GM12873 (cell line): ENCODE results near the gene ZCWPW1.

Experiments used
- TF ChIP-seq, protein P1 (sequence below): IDR thresholded peaks from 2 replicates; pipeline ENCODE4 v1.5.1; 2012; ENCODE audit warnings: low read depth, mild to moderate bottlenecking, moderate library complexity, low read length, control low read depth; ENCODE audit not compliant: insufficient read depth; ENCODE audit errors: missing control alignments

The ZCWPW1 gene

DNA sequence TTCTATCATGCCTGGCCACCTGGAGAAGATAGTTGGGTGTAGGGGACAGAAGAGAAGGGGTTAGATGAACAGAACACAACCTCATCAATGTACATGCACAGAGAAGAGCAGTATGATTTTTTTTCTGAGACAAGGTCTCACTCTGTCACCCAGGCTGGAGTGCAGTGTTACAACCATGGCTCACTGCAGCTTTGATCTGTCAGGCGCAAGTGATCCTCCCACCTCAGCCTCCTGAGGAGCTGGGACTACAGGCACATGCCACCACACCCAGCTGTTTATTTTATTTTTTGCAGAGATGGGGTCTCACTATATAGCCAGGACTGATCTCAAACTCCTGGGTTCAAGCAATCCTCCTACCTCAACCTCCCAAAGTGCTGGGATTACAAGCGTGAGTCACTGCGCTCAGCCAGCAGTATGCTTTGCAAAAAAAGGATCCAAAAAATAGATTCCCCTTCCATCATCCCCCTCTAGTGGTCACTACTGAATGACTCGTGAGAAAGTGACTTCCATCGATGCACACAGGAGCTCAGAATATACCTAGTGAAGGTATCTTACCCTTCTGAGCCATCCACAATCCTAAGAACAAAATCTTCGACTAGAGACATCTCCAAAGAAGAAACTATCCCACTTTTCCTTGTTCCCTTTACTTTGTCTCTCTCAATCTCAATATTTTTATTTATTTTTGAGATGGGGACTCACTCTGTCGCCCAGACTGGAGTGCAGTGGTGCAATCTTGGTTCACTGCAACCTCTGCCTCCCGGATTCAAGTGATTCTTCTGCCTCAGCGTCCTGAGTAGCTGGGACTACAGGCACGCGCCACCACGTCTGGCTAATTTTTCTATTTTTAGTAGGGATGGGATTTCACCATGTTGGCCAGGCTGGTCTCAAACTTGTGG lies 21.0 kb downstream of the ZCWPW1 start:
- TF ChIP-seq, protein P1, sequence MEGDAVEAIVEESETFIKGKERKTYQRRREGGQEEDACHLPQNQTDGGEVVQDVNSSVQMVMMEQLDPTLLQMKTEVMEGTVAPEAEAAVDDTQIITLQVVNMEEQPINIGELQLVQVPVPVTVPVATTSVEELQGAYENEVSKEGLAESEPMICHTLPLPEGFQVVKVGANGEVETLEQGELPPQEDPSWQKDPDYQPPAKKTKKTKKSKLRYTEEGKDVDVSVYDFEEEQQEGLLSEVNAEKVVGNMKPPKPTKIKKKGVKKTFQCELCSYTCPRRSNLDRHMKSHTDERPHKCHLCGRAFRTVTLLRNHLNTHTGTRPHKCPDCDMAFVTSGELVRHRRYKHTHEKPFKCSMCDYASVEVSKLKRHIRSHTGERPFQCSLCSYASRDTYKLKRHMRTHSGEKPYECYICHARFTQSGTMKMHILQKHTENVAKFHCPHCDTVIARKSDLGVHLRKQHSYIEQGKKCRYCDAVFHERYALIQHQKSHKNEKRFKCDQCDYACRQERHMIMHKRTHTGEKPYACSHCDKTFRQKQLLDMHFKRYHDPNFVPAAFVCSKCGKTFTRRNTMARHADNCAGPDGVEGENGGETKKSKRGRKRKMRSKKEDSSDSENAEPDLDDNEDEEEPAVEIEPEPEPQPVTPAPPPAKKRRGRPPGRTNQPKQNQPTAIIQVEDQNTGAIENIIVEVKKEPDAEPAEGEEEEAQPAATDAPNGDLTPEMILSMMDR: peak; percentile 76

DNA sequence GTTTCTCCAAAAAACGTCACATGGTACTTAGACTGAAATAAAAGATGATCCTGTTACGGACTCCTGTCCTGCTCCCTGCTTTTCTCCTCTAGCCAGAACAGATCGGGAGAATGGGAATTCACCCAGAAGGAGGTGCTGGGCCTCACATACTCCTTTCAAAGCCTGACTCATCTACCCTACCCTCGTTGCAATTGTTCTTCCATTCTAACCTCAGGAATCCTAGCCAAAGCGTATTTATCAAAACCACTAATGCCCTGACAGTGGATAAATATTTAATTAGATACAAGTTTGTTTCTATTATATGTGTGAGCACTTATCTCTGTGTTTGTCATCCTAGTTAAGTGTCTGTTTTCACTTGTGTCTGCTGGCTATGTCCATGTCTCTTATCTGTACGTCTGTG lies 21.7 kb downstream of the ZCWPW1 start:
- TF ChIP-seq, protein P1: no peak

DNA sequence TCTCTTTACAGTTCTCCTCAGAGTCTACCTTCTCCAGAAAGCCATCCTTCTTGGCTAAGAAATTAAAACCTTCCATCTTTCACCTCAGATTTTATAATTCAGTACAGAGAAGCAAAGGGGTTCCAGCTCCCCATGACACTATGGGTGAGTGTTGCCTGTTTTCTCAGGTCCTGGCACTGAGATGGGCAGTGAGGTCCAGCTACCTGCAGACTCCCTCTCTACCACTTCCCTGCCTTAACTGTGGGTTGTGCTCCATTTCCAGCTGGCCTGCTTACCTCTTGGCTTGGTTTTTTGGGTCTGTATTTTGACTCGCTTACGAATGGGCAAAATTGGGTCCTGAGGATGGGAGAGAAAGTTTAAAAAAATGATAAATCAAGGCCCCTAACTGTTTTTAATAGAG lies 26.3 kb downstream of the ZCWPW1 start:
- TF ChIP-seq, protein P1: no peak

DNA sequence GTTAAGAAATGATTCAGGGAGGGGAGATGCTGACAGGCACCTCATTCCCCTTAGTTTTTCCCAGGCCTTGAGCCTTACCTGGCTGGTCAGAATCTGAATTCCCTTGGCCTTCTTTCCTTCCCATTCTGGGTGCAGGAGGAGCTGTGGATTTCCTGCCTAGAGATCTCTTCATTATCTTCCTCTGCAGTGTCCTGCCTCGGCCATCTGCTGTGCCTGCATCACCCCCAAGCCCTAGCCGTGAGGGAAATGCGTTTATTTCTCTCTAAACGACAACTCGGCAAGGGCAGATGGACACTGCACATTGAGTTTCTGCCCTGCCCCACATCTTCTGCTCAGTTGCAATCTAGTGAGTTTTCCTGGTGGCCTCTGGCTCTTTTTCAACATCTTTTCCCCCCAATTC lies 26.7 kb downstream of the ZCWPW1 start:
- TF ChIP-seq, protein P1: no peak

DNA sequence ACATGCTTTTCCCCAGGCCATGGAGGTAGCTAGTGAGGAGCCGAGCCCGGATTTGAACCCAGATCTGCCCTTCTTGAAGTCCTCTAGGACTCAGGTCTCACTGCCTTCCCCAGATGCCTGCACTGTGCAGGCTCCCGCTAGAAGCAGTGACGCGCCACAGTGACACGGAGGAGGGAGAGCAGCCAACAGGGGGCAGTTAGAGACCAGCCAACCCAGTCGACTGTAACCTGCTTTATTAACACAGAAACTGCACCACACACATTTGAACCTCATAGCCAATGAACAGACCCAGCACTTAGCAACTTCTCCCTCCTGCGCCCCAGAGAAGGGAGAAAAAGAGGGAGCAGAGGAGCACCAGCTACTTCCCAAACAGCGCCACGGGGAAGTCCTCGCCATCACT lies 27.8 kb downstream of the ZCWPW1 start:
- TF ChIP-seq, protein P1: peak; percentile 2

DNA sequence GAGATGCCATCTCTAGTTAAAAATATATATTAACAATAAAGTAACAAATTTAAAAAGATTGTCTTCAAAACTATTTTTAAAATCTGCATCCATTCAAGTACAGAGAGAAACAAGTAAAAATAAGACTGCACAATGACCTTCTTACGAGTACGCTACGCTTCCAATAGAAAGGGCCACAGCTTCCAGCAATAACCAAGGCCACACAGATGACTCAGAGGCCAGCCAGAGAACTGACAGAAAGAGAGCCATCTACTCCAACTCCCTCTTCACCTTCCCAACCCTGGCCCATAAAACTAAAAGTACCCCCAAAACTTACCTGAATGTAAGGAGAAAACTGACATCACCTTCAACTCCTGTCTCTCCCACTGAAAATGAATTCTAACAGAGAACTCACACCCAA lies 28.5 kb downstream of the ZCWPW1 start:
- TF ChIP-seq, protein P1: no peak

DNA sequence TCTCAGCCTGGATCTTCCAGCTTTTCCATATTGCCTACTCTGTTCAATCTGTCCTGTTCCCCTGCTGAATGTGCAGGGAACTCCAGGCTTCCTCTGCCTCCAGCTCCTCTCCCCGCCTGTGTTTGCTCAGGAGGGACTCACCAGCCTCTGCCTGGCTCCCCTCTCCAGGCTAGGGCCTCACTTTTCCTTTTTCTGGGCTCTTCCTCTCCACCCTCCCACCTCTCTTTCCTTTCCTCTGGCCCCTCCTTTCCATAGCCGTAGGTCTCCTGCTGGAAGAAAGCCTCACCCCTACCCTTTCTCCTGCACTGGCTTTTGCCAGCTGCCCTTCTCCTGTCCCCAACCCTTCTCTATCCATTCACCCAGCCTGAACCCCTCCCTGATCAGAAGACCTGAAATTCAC lies 30.3 kb downstream of the ZCWPW1 start:
- TF ChIP-seq, protein P1: no peak
